Endothelial cell of umbilical vein (primary cell): ENCODE measurements around the gene DPYD. TPM values are rescaled to one million over a fixed set of nuclear protein-coding genes. Genes with fewer than 3 reads are reported as not detected.

Experiments used
- BruUV-seq: library from RNA; stranded (reverse); fragments of 400-500 nt; replicated peaks from 2 replicates; lab custom pipeline; 2021; lab: Mats Ljungman, UMichigan
- CTCF ChIA-PET: fragments of 300-600, 350-600 bp; sonication (Branson Sonifier 250); formaldehyde crosslinking; loops from one replicate; lab custom pipeline; 2021; ENCODE audit warnings: antibody characterized with exemption, inconsistent platforms; lab: Charles Lee
- POLR2A ChIA-PET: fragments of 300-600, 350-600 bp; sonication (Branson Sonifier 250); formaldehyde crosslinking; loops from one replicate; lab custom pipeline; 2021; ENCODE audit warnings: antibody characterized with exemption, inconsistent platforms; lab: Charles Lee
- DNase-seq: peaks from one replicate; pipeline ENCODE4 v3.0.0-alpha.2; 2011; ENCODE audit warnings: low read depth, low spot score
- FAIRE-seq: peaks from 2 replicates; lab custom pipeline; 2011; peaks lifted over from hg19 to GRCh38; lab: Jason Lieb, UNC
- H2AFZ ChIP-seq: 2 replicates; pipeline ENCODE4 v1.6.0; 2012; ENCODE audit warnings: low read depth, low read length, control low read depth, inconsistent platforms
- H3K27ac ChIP-seq: 2 replicates; pipeline ENCODE4 v1.5.1; 2011; ENCODE audit warnings: low read depth, mild to moderate bottlenecking, control low read depth, low read length, moderate library complexity; ENCODE audit not compliant: insufficient read depth
- H3K27me3 ChIP-seq, 2 experiments: 2 replicates each; pipeline versions ENCODE4 v1.6.0 to v1.6.1; 2011; ENCODE audit warnings: low read length in 2 of 2, mixed read lengths in 1 of 2; ENCODE audit not compliant: control insufficient read depth in 2 of 2, insufficient read depth in 2 of 2
- H3K36me3 ChIP-seq, 2 experiments: 2 replicates in 1 of 2; 3 replicates in 1 of 2; pipeline ENCODE4 v1.5.1; 2011; ENCODE audit warnings: low read length in 2 of 2, mild to moderate bottlenecking in 1 of 2, moderate library complexity in 1 of 2; ENCODE audit not compliant: control insufficient read depth in 2 of 2, insufficient read depth in 2 of 2; ENCODE audit errors: extremely low read depth in 1 of 2
- H3K4me1 ChIP-seq: 3 replicates; pipeline ENCODE4 v1.5.1; 2011; ENCODE audit warnings: mild to moderate bottlenecking, low read length; ENCODE audit not compliant: control insufficient read depth, insufficient read depth; ENCODE audit errors: extremely low read depth
- H3K4me2 ChIP-seq: 2 replicates; pipeline ENCODE4 v1.6.1; 2011; ENCODE audit warnings: low read length, control low read depth, mixed read lengths; ENCODE audit not compliant: insufficient read depth
- H3K4me3 ChIP-seq, 3 experiments: fragments of 200-600 bp in 1 of 3; sonication (generic), shearing (Covaris generic) in 1 of 3; replicated peaks in 1 of 3; 2 replicates each; pipeline ENCODE4 v1.5.1; 2011 to 2016; ENCODE audit warnings: control low read depth in 3 of 3, low read length in 3 of 3, mild to moderate bottlenecking in 2 of 3, inconsistent platforms in 1 of 3, low read depth in 1 of 3, moderate library complexity in 1 of 3; ENCODE audit not compliant: insufficient read depth in 1 of 3
- H3K79me2 ChIP-seq: 2 replicates; pipeline ENCODE4 v1.6.0; 2012; ENCODE audit warnings: low read length, inconsistent platforms; ENCODE audit not compliant: control insufficient read depth, insufficient read depth
- H3K9ac ChIP-seq: replicated peaks from 2 replicates; pipeline ENCODE3; 2011; ENCODE audit warnings: low read length, control low read depth; ENCODE audit not compliant: insufficient read depth; ENCODE audit errors: extremely low read depth
- H3K9me1 ChIP-seq: replicated peaks from 3 replicates; pipeline ENCODE4 v1.6.0; 2011; ENCODE audit warnings: mild to moderate bottlenecking, low read length; ENCODE audit not compliant: control insufficient read depth, insufficient read depth; ENCODE audit errors: extremely low read depth
- H3K9me3 ChIP-seq: replicated peaks from 2 replicates; pipeline ENCODE4 v1.5.1; 2012; ENCODE audit warnings: low read length, inconsistent platforms; ENCODE audit not compliant: control insufficient read depth, insufficient read depth
- H4K20me1 ChIP-seq: replicated peaks from 2 replicates; pipeline ENCODE3; 2011; ENCODE audit warnings: mild to moderate bottlenecking, low read length; ENCODE audit not compliant: control insufficient read depth, insufficient read depth; ENCODE audit errors: extremely low read depth
- CTCF ChIP-seq, 2 donors: IDR thresholded peaks; 1 replicate in 1 of 2; 2 replicates in 1 of 2; pipeline ENCODE4 v1.5.1; 2011; ENCODE audit warnings: low read length in 2 of 2, mild to moderate bottlenecking in 2 of 2, moderate library complexity in 2 of 2, control low read depth in 1 of 2, inconsistent platforms in 1 of 2, low read depth in 1 of 2; ENCODE audit not compliant: insufficient read depth in 1 of 2; ENCODE audit errors: extremely low read depth in 1 of 2
- EZH2 ChIP-seq: IDR thresholded peaks from 2 replicates; pipeline ENCODE4 v1.6.1; 2012; ENCODE audit warnings: borderline replicate concordance, low read depth, mild to moderate bottlenecking, moderate library complexity, low read length, inconsistent platforms; ENCODE audit not compliant: severe bottlenecking
- FOS ChIP-seq: IDR thresholded peaks from 2 replicates; pipeline ENCODE4 v1.6.1; 2011; ENCODE audit warnings: mild to moderate bottlenecking, low read length, moderate library complexity, borderline replicate concordance; ENCODE audit not compliant: insufficient read depth
- GATA2 ChIP-seq: IDR thresholded peaks from 2 replicates; pipeline ENCODE4 v1.7.0; 2011; ENCODE audit warnings: low read depth, mild to moderate bottlenecking, moderate library complexity, mixed read lengths, low read length; ENCODE audit not compliant: insufficient read length, insufficient read depth
- JUN ChIP-seq: IDR thresholded peaks from 2 replicates; pipeline ENCODE4 v1.6.1; 2011; ENCODE audit warnings: borderline replicate concordance, low read depth; ENCODE audit not compliant: insufficient read length, insufficient read depth
- MAX ChIP-seq: IDR thresholded peaks from 2 replicates; pipeline ENCODE4 v1.6.1; 2011; ENCODE audit not compliant: insufficient read depth, insufficient read length
- MYC ChIP-seq: IDR thresholded peaks from one replicate; pipeline ENCODE4 v1.6.1; 2011; ENCODE audit warnings: mild to moderate bottlenecking, low read depth, low read length
- POLR2A ChIP-seq: IDR thresholded peaks from 2 replicates; pipeline ENCODE4 v1.6.1; 2012; ENCODE audit warnings: low read depth, mild to moderate bottlenecking, control low read depth, low read length
- POLR2AphosphoS5 ChIP-seq: IDR thresholded peaks from 2 replicates; pipeline ENCODE4 v1.6.1; 2012; ENCODE audit warnings: low read depth, mild to moderate bottlenecking, control low read depth, low read length, moderate library complexity; ENCODE audit not compliant: insufficient read depth
- dilution Hi-C: fragments of 300-500 bp; cut with MboI; formaldehyde crosslinking; loops from one replicate; pipeline ENCODE4 v1.15.0; 2019; ENCODE audit warnings: low sequenced_read_pairs; ENCODE audit not compliant: extremely low pct_ligation_motif_present
- intact Hi-C: fragments of 100-400 bp; cut with micrococcal nuclease; formaldehyde crosslinking; loops from one replicate; pipeline ENCODE4 v1.10.0; 2022
- polyA plus RNA-seq, 4 experiments: library from polyadenylated mRNA; depleted of rRNA in 3 of 4; stranded (reverse) in 3 of 4; unstranded in 1 of 4; fragments of >200 nt; gene quantifications; 2 replicates each; pipeline versions ENCODE4 v1.2.1 to v1.2.3, GENCODE V29; 2011 to 2012; ENCODE audit warnings: missing spikeins in 1 of 4
- total RNA-seq: library from RNA; stranded (reverse); gene quantifications from 2 replicates; pipeline ENCODE4 v1.2.3, GENCODE V29; 2021

DPYD gene
- total and polyA plus RNA-seq, 2 donors (not counting 3 experiments of a cell fraction or from before 2014, with no cell fraction given), result 4.6 to 15.1 TPM

- Histone ChIP-seq H3K36me3 (no peaks in the 10 kb centered on the region), H3K4me2 (peak overlapping the region; percentile 21), H2AFZ (peak overlapping the region; percentile 40), H3K9me3 (no peaks in the 10 kb centered on the region), H3K27ac (peak overlapping the region; percentile 29), H3K4me3 (no peak overlapping the region), H3K9ac (no peak overlapping the region), H3K4me1 (peaks cover 28% of the 10 kb centered on the region), H4K20me1 (no peaks in the 10 kb centered on the region), H3K27me3 (no peaks in the 10 kb centered on the region), H3K9me1 (no peaks in the 10 kb centered on the region), H3K79me2 (no peaks in the 10 kb centered on the region)
- TF ChIP-seq POLR2A (no peak), EZH2 (no peak), MAX (no peak), POLR2AphosphoS5 (no peak), CTCF (IDR thresholded peaks at IDR 0.05; ENCODE audit: extremely low read depth in 1 of 2, insufficient read depth in 1 of 2, low read depth in 1 of 2, low read length in 2 of 2) (no peak), FOS (no peak), JUN (no peak), GATA2 (no peak), MYC (no peak)
- peak; percentile 57 for FAIRE-seq
- POLR2A ChIA-PET, result no interaction called here
- dilution Hi-C loops, result no loop called here
- peak; percentile 88 for DNase-seq
- intact Hi-C loops, result no loop called here
- CTCF ChIA-PET, result interaction anchor here (1.1 to 1.7 kb wide), 3 partner anchors 11 to 1323 kb away, joined by 4 to 6 read pairs (median 6); no protein-coding TSS in a partner anchor
- BruUV-seq, result no TSS peak
Measured at GRCh38 chr1:97145321-97145956, 775.4 kb downstream of the DPYD start.
